IMR-90 (cell line): ENCODE data around the gene LTBP4. TPM values are rescaled to one million over a fixed set of nuclear protein-coding genes. Genes with fewer than 3 reads are reported as not detected.
A peak's percentile ranks its signal among the peaks of the same experiment; 100 is the strongest.

ENCODE experiments used
- ATAC-seq: fragments of 200-7000 bp; cut with Tn5 transposase; 2 replicates; pipeline ENCODE4 v1.9.1; 2020; ENCODE audit warnings: low read depth, mild to moderate bottlenecking, moderate library complexity
- BruUV-seq: library from RNA; stranded (reverse); fragments of 400-500 nt; replicated peaks from 2 replicates; lab custom pipeline; 2021; lab: Mats Ljungman, UMichigan
- CTCF ChIA-PET: fragments of 300-600 bp; formaldehyde crosslinking; extraction: SDS; loops from one replicate; lab custom pipeline; 2021; ENCODE audit warnings: antibody characterized with exemption; lab: Yijun Ruan, JAX
- POLR2A ChIA-PET: fragments of 300-600 bp; sonication (Branson Sonifier 250); formaldehyde crosslinking; loops from one replicate; lab custom pipeline; 2022; ENCODE audit warnings: antibody characterized with exemption; ENCODE audit not compliant: unreplicated experiment; lab: Charles Lee
- DNase-seq: peaks from one replicate; pipeline ENCODE4 v3.0.0; 2013
- H2AFZ ChIP-seq: replicated peaks from 2 replicates; pipeline ENCODE3; 2013; ENCODE audit warnings: low read length, mild to moderate bottlenecking; ENCODE audit not compliant: poor library complexity
- H2AK5ac ChIP-seq: 2 replicates; pipeline ENCODE4 v1.6.1; 2013; ENCODE audit warnings: low read depth, low read length, inconsistent platforms
- H2AK9ac ChIP-seq: replicated peaks from 2 replicates; pipeline ENCODE3; 2013; ENCODE audit warnings: mild to moderate bottlenecking, low read depth, low read length, moderate library complexity; ENCODE audit not compliant: poor library complexity
- H2BK120ac ChIP-seq: 2 replicates; pipeline ENCODE4 v1.6.1; 2013; ENCODE audit warnings: low read depth, low read length, inconsistent platforms
- H2BK15ac ChIP-seq: 3 replicates; pipeline ENCODE4 v1.6.1; 2013; ENCODE audit warnings: low read depth, low read length, inconsistent platforms
- H2BK20ac ChIP-seq: 2 replicates; pipeline ENCODE4 v1.6.1; 2013; ENCODE audit warnings: low read depth, mild to moderate bottlenecking, inconsistent platforms, low read length, moderate library complexity
- H2BK5ac ChIP-seq: 2 replicates; pipeline ENCODE4 v1.6.1; 2013; ENCODE audit warnings: mild to moderate bottlenecking, low read depth, low read length, inconsistent platforms; ENCODE audit not compliant: poor library complexity, severe bottlenecking
- H3K14ac ChIP-seq: replicated peaks from 2 replicates; pipeline ENCODE4 v1.6.1; 2013; ENCODE audit warnings: low read depth, low read length, inconsistent platforms
- H3K18ac ChIP-seq: 2 replicates; pipeline ENCODE4 v1.6.1; 2013; ENCODE audit warnings: low read depth, low read length, control low read depth
- H3K23ac ChIP-seq: 2 replicates; pipeline ENCODE4 v1.6.1; 2013; ENCODE audit warnings: low read depth, low read length, inconsistent platforms
- H3K27ac ChIP-seq: 2 replicates; pipeline ENCODE4 v1.5.1; 2013; ENCODE audit warnings: mild to moderate bottlenecking, control low read depth, low read length; ENCODE audit not compliant: insufficient read depth
- H3K27me3 ChIP-seq: 2 replicates; pipeline ENCODE4 v1.6.1; 2013; ENCODE audit warnings: low read length; ENCODE audit not compliant: control insufficient read depth, insufficient read depth
- H3K36me3 ChIP-seq: 2 replicates; pipeline ENCODE4 v1.6.1; 2013; ENCODE audit warnings: low read length, mixed read lengths; ENCODE audit not compliant: control insufficient read depth, insufficient read depth
- H3K4ac ChIP-seq: 2 replicates; pipeline ENCODE4 v1.6.1; 2013; ENCODE audit warnings: low read depth, low read length, inconsistent platforms
- H3K4me1 ChIP-seq: 2 replicates; pipeline ENCODE4 v1.6.1; 2013; ENCODE audit warnings: low read length, mixed read lengths; ENCODE audit not compliant: control insufficient read depth, insufficient read depth
- H3K4me2 ChIP-seq: 2 replicates; pipeline ENCODE4 v1.6.1; 2013; ENCODE audit warnings: low read depth, mild to moderate bottlenecking, control low read depth, low read length, moderate library complexity
- H3K4me3 ChIP-seq: 2 replicates; pipeline ENCODE4 v1.5.1; 2013; ENCODE audit warnings: low read depth, mild to moderate bottlenecking, control low read depth, low read length, moderate library complexity; ENCODE audit not compliant: insufficient read depth
- H3K56ac ChIP-seq: 2 replicates; pipeline ENCODE4 v1.6.1; 2013; ENCODE audit warnings: low read length, inconsistent platforms; ENCODE audit not compliant: insufficient read depth; ENCODE audit errors: extremely low read depth
- H3K79me1 ChIP-seq, 2 experiments: 2 replicates each; pipeline ENCODE4 v1.6.1; 2013; ENCODE audit warnings: low read length in 2 of 2, inconsistent platforms in 1 of 2, low read depth in 1 of 2
- H3K9ac ChIP-seq: 2 replicates; pipeline ENCODE4 v1.6.1; 2013; ENCODE audit warnings: low read depth, low read length, control low read depth
- H3K9me1 ChIP-seq: 2 replicates; pipeline ENCODE4 v1.6.1; 2013; ENCODE audit warnings: low read length, inconsistent platforms; ENCODE audit not compliant: insufficient read depth
- H3K9me3 ChIP-seq: 2 replicates; pipeline ENCODE4 v1.6.1; 2013; ENCODE audit warnings: low read length; ENCODE audit not compliant: control insufficient read depth, insufficient read depth
- H4K20me1 ChIP-seq: 2 replicates; pipeline ENCODE4 v1.6.1; 2013; ENCODE audit warnings: low read length, inconsistent platforms; ENCODE audit not compliant: insufficient read depth
- H4K5ac ChIP-seq: 2 replicates; pipeline ENCODE4 v1.6.1; 2013; ENCODE audit warnings: mild to moderate bottlenecking, low read depth, low read length, control low read depth
- H4K8ac ChIP-seq, 2 experiments: 2 replicates each; pipeline ENCODE4 v1.6.1; 2013; ENCODE audit warnings: low read depth in 2 of 2, low read length in 2 of 2, control low read depth in 1 of 2, inconsistent platforms in 1 of 2
- H4K91ac ChIP-seq: 2 replicates; pipeline ENCODE4 v1.6.1; 2013; ENCODE audit warnings: low read depth, low read length, inconsistent platforms; ENCODE audit not compliant: insufficient read depth
- CEBPB ChIP-seq: IDR thresholded peaks from 2 replicates; pipeline ENCODE4 v1.6.1; 2012; ENCODE audit warnings: low read depth, low read length, improper control_type of control experiment
- FOS ChIP-seq: fragments of 150-350 bp; IDR thresholded peaks from 2 replicates; pipeline ENCODE4 v1.6.1; 2016; ENCODE audit warnings: low read depth, low read length
- MXI1 ChIP-seq: IDR thresholded peaks from 2 replicates; pipeline ENCODE4 v1.6.1; 2012; ENCODE audit warnings: low read depth, mild to moderate bottlenecking, low read length, moderate library complexity, borderline replicate concordance
- WGBS, 2 experiments: methylation state at CpG; one replicate each; pipeline versions ENCODE4 v1.1.5 to v1.1.7; 2013; ENCODE audit warnings: missing lambda C conversion rate in 2 of 2; ENCODE audit not compliant: insufficient read length in 1 of 2; ENCODE audit errors: extremely low coverage in 2 of 2; 5-methylcytosine and 5-hydroxymethylcytosine counted together
- dilution Hi-C: fragments of 300-500 bp; cut with HindIII; formaldehyde crosslinking; loops from one replicate; pipeline ENCODE4 v1.14.3; 2018; ENCODE audit warnings: low sequenced_read_pairs; ENCODE audit not compliant: unreplicated experiment
- in situ Hi-C: fragments of 300-500 bp; cut with MboI; formaldehyde crosslinking; loops from 3 replicates; pipeline ENCODE4 v1.14.3; 2019; ENCODE audit warnings: low sequenced_read_pairs, inconsistent platforms, mixed read lengths
- intact Hi-C: fragments of 100-400 bp; cut with micrococcal nuclease; formaldehyde crosslinking; loops from 2 replicates; pipeline ENCODE4 v1.10.0; 2022
- polyA plus RNA-seq, 3 experiments: library from polyadenylated mRNA; depleted of rRNA; stranded (reverse); fragments of >200 nt; gene quantifications; 2 replicates each; pipeline ENCODE4 v1.2.3, GENCODE V29; 2012; ENCODE audit warnings: low replicate concordance in 1 of 3
- total RNA-seq: library from RNA; depleted of rRNA; stranded (reverse); fragments of >200 nt; gene quantifications from 2 replicates; pipeline ENCODE4 v1.2.3, GENCODE V29; 2012
- TF ChIP-seq, protein P1 (sequence below): fragments of 150-350 bp; IDR thresholded peaks from 2 replicates; pipeline ENCODE4 v1.6.1; 2017; ENCODE audit warnings: mild to moderate bottlenecking, antibody characterized with exemption, low read length, low read depth

Gene LTBP4
- total and polyA plus RNA-seq, 2 of the 4 experiments (the other 2 are of a cell fraction), result 14.7 to 70.3 TPM

GRCh38 chr19:40567750-40568494 is 33.2 kb upstream of the LTBP4 start:
- no peaks in the 10 kb centered on the region for H3K9me1 ChIP-seq
- H3K4me1 ChIP-seq, result peaks cover 8% of the 10 kb centered on the region
- H4K91ac ChIP-seq, result no peak overlapping the region; the same call in 1 of the 2 replicates
- no peak overlapping the region for H3K9ac ChIP-seq
- no peak overlapping the region; the same call in 1 of the 2 replicates for H2BK20ac ChIP-seq
- no peaks in the 10 kb centered on the region for H3K9me3 ChIP-seq
- ChIA-PET POLR2A (no interaction called here), CTCF (no interaction called here)
- 0 out of 4 replicates have a peak, but pooled peaks cover 0 to 4% of the 10 kb centered on the region in 2 experiments for H3K79me1 ChIP-seq
- H2BK15ac ChIP-seq, result no peak overlapping the region
- intact Hi-C loops (no loop called here), dilution Hi-C loops (no loop called here), in situ Hi-C loops (no loop called here)
- H3K4me2 ChIP-seq, result peak overlapping the region; percentile 78
- peak overlapping the region; percentile 50 for H3K4me3 ChIP-seq
- H2BK5ac ChIP-seq, result no peak overlapping the region
- no peak for ATAC-seq
- 11% methylated on average over 47 of the region's 70 CpGs; no CpG with 5 or more reads in 1 of the 2 experiments for WGBS, 2 experiments
- no peak overlapping the region for H3K14ac ChIP-seq
- no peak overlapping the region for H4K5ac ChIP-seq
- H3K27me3 ChIP-seq, result peaks cover 32% of the 10 kb centered on the region
- no peak overlapping the region for H3K56ac ChIP-seq
- DNase-seq, result no peak
- no peaks in the 10 kb centered on the region for H4K20me1 ChIP-seq
- H3K18ac ChIP-seq, result no peak overlapping the region
- no peak overlapping the region for H4K8ac ChIP-seq
- H2AK5ac ChIP-seq, result 0 out of 2 replicates have a peak overlapping the region, but pooled peaks have one; percentile 51
- no TSS peak for BruUV-seq
- peak overlapping the region; percentile 72 for H2AK9ac ChIP-seq
- no peak overlapping the region; the same call in 1 of the 2 replicates for H3K23ac ChIP-seq
- H3K27ac ChIP-seq, result no peak overlapping the region
- peak overlapping the region; percentile 91 for H2AFZ ChIP-seq
- no peaks in the 10 kb centered on the region for H3K36me3 ChIP-seq
- TF ChIP-seq MXI1, result no peak
- TF ChIP-seq CEBPB, result no peak
- no peak for TF ChIP-seq FOS
- TF ChIP-seq, protein P1, sequence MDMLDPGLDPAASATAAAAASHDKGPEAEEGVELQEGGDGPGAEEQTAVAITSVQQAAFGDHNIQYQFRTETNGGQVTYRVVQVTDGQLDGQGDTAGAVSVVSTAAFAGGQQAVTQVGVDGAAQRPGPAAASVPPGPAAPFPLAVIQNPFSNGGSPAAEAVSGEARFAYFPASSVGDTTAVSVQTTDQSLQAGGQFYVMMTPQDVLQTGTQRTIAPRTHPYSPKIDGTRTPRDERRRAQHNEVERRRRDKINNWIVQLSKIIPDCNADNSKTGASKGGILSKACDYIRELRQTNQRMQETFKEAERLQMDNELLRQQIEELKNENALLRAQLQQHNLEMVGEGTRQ, result no peak
- peak overlapping the region; percentile 20; the same call in 1 of the 2 replicates for H3K4ac ChIP-seq
- no peak overlapping the region for H2BK120ac ChIP-seq
